ENCODE measurements around the gene CYP3A4. TPM values are rescaled to one million over a fixed set of nuclear protein-coding genes. Genes with fewer than 3 reads are reported as not detected.
"Not testable (repeated sequence)": the region's sequence is repeated elsewhere in the genome, so short reads cannot be mapped to it uniquely, and the experiment has no call there.

CYP3A4 gene
- total and polyA plus RNA-seq, 5 donors, result 0.16 TPM; not detected in 4

DNA sequence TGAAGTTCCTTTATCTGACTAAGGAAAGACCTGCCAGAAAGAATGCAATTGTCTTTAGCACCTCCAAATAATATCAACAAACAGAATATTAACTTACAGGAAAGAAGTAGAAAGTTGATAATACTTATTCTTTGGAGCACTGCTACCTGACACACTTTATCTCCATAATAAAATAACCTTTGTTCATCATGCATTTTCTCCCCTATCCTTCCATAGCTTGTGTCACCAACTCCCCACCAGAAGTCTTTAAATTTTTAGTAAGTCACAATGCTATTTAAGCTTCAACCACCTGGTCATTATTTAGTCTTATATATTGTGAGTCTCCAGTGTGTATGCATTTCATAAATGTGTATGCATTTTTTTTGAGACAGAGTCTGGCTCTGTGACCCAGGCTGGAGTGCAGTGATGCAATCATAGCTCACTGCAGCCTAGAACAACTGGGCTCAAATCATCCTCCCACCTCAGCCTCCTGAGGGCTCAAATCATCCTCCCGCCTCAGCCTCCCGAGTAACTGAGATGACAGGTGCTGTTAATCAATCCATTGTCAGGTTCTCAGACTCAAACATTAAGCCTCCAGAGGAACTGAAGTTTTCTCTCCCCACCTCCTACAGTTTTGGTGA lies 36.5 kb upstream of the CYP3A4 start:
- no peaks in the 10 kb centered on the region for H3K27me3 ChIP-seq (ENCODE audit: control insufficient read depth, insufficient read depth)
- DNase-seq (no peak), ATAC-seq (no peak)
- no peak overlapping the region for H3K4me3 ChIP-seq (ENCODE audit: low read length)
- H3K9me3 ChIP-seq (ENCODE audit: control insufficient read depth, low read length), result no peaks in the 10 kb centered on the region
- no peak overlapping the region for H3K27ac ChIP-seq (ENCODE audit: low read length)
- intact Hi-C loops (cut with DNase I), result no loop called here
- WGBS, result 81% methylated on average over 2 of the region's 2 CpGs
- no peaks in the 10 kb centered on the region for H3K4me1 ChIP-seq (ENCODE audit: control insufficient read depth, insufficient read depth, low read length)

DNA sequence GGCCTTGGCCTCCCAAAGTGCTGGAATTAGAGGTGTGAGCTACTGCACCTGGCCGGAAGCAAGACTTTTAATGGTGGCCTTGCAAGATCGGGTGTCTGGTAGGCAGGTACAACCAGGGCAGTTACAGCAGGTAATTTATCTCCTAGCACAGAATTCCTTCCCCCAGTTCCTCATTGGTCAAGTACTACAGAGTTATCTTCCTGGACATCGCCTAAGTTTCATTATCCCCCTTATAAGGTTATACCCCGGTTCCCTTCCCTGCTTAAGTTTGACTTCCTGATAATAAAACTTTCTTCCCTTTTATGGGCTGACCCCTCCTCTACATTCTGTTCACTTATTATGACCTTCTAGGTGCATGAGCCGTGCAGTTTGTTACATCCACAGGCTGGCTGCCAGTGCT lies 24.8 kb upstream of the CYP3A4 start:
- intact Hi-C loops (cut with DNase I), result no loop called here
- no peak for ATAC-seq
- Histone ChIP-seq H3K4me1 (ENCODE audit: control insufficient read depth, insufficient read depth, low read length) (no peaks in the 10 kb centered on the region), H3K9me3 (ENCODE audit: control insufficient read depth, low read length) (no peaks in the 10 kb centered on the region), H3K4me3 (ENCODE audit: low read length) (no peak overlapping the region), H3K27me3 (ENCODE audit: control insufficient read depth, insufficient read depth) (no peaks in the 10 kb centered on the region), H3K27ac (ENCODE audit: low read length) (no peak overlapping the region)
- 85% methylated on average over 5 of the region's 5 CpGs for whole genome bisulfite sequencing
- no peak for DNase-seq

DNA sequence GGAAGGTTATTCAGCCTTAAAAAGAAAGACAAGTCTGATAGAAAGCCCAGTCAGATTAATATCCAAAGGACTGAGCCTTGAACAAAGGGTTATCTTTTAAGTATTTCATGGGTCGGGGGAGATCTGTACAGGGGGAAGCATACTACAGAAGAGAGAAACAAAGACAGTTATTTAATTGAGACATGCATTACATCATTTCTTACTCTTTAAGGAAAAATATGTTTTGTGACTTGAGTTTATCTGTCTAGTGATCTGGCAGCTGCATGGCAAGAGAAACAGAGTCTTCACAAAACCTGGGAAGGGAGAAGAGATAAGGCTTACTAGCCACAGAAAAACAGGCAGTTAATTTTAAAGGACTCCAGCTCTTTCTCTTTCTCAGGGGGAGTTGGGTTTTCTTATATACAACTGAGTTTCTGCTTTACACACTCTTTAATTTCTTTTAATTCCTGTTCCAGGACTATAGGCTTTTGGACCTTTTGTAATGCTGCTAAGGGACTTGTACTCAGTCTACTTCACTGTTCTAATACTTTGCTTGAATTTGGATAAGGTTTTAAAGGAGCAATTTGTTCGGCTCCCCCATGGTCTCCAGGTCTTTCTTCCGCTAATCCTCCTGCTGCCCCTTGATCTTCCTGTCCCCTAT lies 23.0 kb upstream of the CYP3A4 start:
- 68% methylated on average over 3 of the region's 3 CpGs for WGBS
- intact Hi-C loops (cut with DNase I), result no loop called here
- Histone ChIP-seq H3K27ac (ENCODE audit: low read length) (no peak overlapping the region), H3K27me3 (ENCODE audit: control insufficient read depth, insufficient read depth) (no peaks in the 10 kb centered on the region), H3K4me3 (ENCODE audit: low read length) (no peak overlapping the region), H3K9me3 (ENCODE audit: control insufficient read depth, low read length) (peaks cover 2% of the 10 kb centered on the region), H3K4me1 (ENCODE audit: control insufficient read depth, insufficient read depth, low read length) (no peaks in the 10 kb centered on the region)
- ATAC-seq, result no peak
- no peak for DNase-seq

DNA sequence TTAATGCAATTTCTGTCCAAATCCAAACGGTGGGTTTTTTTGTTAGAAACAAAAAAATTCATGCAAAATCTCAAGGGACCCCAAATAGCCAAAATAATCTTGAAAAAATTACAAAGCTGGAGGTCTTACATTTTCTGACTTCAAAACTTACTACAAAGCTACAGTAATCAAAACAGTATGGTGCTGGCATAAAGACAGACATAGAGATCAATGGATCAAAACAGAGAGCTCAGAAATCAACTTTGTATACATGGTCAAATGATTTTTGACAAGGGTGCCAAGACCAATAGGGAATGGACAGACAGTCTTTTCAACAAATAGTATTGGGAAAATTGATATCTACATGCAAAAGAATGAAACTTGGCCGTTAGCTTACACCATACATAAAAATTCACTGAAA lies 21.7 kb upstream of the CYP3A4 start:
- no peaks in the 10 kb centered on the region for H3K4me1 ChIP-seq (ENCODE audit: control insufficient read depth, insufficient read depth, low read length)
- H3K27ac ChIP-seq (ENCODE audit: low read length), result no peak overlapping the region
- intact Hi-C loops (cut with DNase I), result no loop called here
- no peak overlapping the region for H3K4me3 ChIP-seq (ENCODE audit: low read length)
- no peaks in the 10 kb centered on the region for H3K27me3 ChIP-seq (ENCODE audit: control insufficient read depth, insufficient read depth)
- no peak for DNase-seq
- ATAC-seq, result no peak
- H3K9me3 ChIP-seq (ENCODE audit: control insufficient read depth, low read length), result peaks cover 2% of the 10 kb centered on the region
- WGBS, result 81% methylated on average over 2 of the region's 2 CpGs

DNA sequence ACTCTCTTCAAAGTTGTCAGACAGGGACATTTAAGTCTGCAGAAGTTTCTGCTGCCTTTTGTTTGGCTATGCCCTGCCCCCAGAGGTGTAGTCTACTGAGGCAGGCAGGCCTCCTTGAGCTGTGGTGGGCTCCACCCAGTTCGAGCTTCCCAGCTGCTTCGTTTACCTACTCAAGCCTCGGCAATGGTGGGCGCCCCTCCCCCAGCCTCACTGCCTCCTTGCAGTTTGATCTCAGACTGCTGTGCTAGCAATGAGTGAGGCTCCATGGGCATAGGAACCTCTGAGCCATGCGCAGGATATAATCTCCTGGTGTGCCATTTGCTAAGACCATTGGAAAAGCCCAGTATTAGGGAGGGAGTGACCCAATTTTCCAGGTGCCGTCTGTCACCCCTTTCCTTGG lies 19.1 kb upstream of the CYP3A4 start:
- ATAC-seq; DNase-seq; H3K4me1 ChIP-seq (ENCODE audit: control insufficient read depth, insufficient read depth, low read length); H3K9me3 ChIP-seq (ENCODE audit: control insufficient read depth, low read length); H3K27ac ChIP-seq (ENCODE audit: low read length); H3K4me3 ChIP-seq (ENCODE audit: low read length); H3K27me3 ChIP-seq (ENCODE audit: control insufficient read depth, insufficient read depth); intact Hi-C loops (cut with DNase I): not testable (repeated sequence)
- 88% methylated on average over 6 of the region's 6 CpGs for WGBS

DNA sequence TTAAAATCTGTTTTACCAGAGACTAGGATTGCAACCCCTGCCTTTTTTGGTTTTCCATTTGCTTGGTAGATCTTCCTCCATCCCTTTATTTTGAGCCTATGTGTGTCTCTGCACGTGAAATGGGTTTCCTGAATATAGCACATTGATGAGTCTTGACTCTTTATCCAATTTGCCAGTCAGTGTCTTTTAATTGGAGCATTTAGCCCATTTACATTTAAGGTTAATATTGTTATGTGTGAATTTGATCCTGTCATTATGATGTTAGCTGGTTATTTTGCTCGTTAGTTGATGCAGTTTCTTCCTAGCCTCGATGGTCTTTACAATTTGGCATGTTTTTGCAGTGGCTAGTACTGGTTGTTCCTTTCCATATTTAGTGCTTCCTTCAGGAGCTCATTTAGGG lies 17.4 kb upstream of the CYP3A4 start:
- intact Hi-C loops (cut with DNase I); H3K4me3 ChIP-seq (ENCODE audit: low read length); H3K27ac ChIP-seq (ENCODE audit: low read length); H3K9me3 ChIP-seq (ENCODE audit: control insufficient read depth, low read length); DNase-seq; H3K4me1 ChIP-seq (ENCODE audit: control insufficient read depth, insufficient read depth, low read length); H3K27me3 ChIP-seq (ENCODE audit: control insufficient read depth, insufficient read depth); ATAC-seq: not testable (repeated sequence)
- WGBS, result 59% methylated on average over 2 of the region's 3 CpGs

DNA sequence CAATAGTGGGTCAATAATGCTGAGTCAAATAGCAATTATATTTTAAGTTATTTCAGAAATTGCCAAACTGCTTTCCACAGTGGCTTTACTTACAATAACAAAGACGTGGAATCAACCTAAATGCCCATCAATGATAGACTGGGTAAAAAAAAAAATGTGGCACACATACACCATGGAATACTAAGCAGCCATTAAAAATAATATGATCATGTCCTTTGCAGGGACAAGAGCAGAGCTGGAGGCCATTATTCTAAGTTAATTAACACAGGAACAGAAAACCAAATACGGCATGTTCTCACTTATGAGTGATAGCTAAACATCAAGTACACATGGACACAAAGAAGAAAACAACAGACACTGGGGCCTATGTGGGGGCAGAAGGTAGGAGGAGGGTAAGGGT lies 15.0 kb upstream of the CYP3A4 start:
- ATAC-seq (no peak), DNase-seq (no peak)
- Histone ChIP-seq H3K4me3 (ENCODE audit: low read length) (no peak overlapping the region), H3K27me3 (ENCODE audit: control insufficient read depth, insufficient read depth) (no peaks in the 10 kb centered on the region), H3K9me3 (ENCODE audit: control insufficient read depth, low read length) (peaks cover 2% of the 10 kb centered on the region), H3K27ac (ENCODE audit: low read length) (no peak overlapping the region), H3K4me1 (ENCODE audit: control insufficient read depth, insufficient read depth, low read length) (no peaks in the 10 kb centered on the region)
- 76% methylated on average over 2 of the region's 2 CpGs for WGBS
- intact Hi-C loops (cut with DNase I), result no loop called here

DNA sequence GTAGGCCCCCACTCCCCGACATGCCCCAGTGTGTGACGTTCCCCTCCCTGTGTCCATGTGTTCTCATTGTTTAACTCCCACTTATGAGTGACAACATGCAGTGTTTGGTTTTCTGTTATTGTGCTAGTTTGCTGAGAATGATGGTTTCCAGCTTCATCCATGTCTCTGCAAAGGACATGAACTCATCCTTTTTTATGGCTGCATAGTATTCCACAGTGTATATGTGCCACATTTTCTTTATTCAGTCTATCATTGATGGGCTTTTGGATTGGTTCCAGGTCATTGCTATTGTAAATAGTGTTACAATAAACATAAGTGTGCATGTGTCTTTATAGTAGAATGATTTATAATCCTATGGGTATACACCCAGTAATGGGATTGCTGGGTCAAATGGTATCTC lies 11.9 kb upstream of the CYP3A4 start:
- WGBS, result 46% methylated on average over 2 of the region's 2 CpGs
- ATAC-seq; H3K27me3 ChIP-seq (ENCODE audit: control insufficient read depth, insufficient read depth); H3K4me1 ChIP-seq (ENCODE audit: control insufficient read depth, insufficient read depth, low read length); H3K9me3 ChIP-seq (ENCODE audit: control insufficient read depth, low read length); intact Hi-C loops (cut with DNase I); H3K4me3 ChIP-seq (ENCODE audit: low read length); H3K27ac ChIP-seq (ENCODE audit: low read length); DNase-seq: not testable (repeated sequence)

DNA sequence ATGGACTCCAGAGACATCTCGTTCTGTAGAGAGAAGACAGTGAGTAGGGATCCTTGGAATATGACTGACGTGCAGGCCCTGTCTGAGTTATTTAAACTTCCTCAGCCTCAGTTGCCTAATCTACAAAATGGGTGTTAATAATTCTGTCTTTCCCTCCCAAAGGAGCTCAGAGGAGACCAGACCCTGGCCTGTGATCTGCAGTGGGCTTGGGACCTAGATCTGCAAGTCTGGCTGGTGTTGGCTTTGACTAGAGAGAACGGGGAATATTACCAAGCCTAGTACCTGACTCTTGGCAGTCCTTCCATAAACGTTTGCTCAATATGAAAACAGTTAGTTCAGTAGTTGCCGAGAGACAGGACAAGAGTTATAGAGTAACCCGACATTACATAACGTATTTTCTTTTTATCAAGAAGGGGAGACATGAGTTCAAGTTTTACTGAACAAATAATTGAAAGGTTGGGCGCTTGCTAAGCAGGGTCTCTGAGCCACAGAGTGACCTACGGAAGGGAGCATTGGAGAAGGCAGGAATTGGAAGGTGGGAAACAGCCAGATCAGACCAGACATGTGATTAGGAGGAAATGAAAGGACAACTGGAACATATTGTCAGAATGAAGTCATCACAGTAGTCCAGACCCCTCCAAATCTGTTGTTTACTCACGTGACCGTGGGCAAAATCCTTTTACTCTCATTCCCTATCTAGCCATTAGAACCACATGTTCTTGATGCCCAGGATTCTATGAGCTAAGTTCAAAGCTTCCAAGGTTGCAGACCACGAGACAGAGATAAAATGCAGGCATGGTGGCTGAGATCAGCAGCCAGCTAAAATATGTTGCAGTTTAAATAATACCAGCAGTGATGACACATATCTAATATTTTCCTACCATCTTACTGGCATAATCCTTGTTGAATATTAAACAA lies 10.9 kb upstream of the CYP3A4 start:
- intact Hi-C loops (cut with DNase I), result no loop called here
- no peaks in the 10 kb centered on the region for H3K4me1 ChIP-seq (ENCODE audit: control insufficient read depth, insufficient read depth, low read length)
- ATAC-seq (no peak), DNase-seq (no peak)
- H3K4me3 ChIP-seq (ENCODE audit: low read length), result no peak overlapping the region
- WGBS, result 66% methylated on average over 12 of the region's 12 CpGs
- no peaks in the 10 kb centered on the region for H3K9me3 ChIP-seq (ENCODE audit: control insufficient read depth, low read length)
- H3K27me3 ChIP-seq (ENCODE audit: control insufficient read depth, insufficient read depth), result no peaks in the 10 kb centered on the region
- H3K27ac ChIP-seq (ENCODE audit: low read length), result no peak overlapping the region

DNA sequence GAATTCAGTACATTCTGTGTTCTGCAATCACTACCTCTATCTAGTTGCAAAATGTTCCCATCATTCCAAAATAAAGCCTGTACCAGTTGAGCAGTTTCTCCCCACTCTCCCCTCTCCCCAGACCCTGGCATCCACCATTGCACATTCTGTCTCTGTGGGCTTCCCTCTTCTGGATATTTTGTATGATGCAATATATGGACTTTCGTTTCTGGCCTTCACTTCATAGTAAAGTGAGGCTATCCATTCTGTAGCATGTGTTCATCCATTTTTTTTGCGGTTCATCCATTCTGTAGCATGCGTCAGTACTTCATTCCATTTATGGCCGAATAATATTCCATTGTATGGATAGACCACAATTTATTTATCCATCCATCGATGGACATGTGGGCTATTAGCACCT lies 9.5 kb upstream of the CYP3A4 start:
- WGBS, result 91% methylated on average over 5 of the region's 5 CpGs
- ATAC-seq (no peak), DNase-seq (no peak)
- Histone ChIP-seq H3K9me3 (ENCODE audit: control insufficient read depth, low read length) (no peaks in the 10 kb centered on the region), H3K27ac (ENCODE audit: low read length) (no peak overlapping the region), H3K4me3 (ENCODE audit: low read length) (no peak overlapping the region), H3K27me3 (ENCODE audit: control insufficient read depth, insufficient read depth) (no peaks in the 10 kb centered on the region), H3K4me1 (ENCODE audit: control insufficient read depth, insufficient read depth, low read length) (no peaks in the 10 kb centered on the region)
- intact Hi-C loops (cut with DNase I), result no loop called here

DNA sequence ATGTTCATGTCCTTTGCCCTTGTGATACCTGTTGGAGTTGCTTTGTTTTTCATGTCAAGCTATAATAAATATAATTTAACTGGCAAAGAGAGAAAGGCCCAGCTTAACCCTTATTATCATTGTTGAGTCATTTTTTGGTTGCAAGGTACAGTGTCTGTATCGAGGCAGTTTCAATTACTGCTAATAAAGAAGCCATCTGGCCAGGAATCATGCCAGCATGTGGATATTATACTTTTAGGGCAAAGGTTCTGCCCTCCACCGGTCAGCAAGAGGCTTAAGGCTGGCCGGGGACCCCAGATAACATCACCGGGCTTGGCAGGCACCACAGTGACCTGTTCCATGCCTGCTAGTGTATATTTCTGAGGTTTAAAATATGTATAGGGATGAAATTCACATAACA lies 9.0 kb upstream of the CYP3A4 start:
- intact Hi-C loops (cut with DNase I), result no loop called here
- no peaks in the 10 kb centered on the region for H3K4me1 ChIP-seq (ENCODE audit: control insufficient read depth, insufficient read depth, low read length)

More for the DNA sequence above, 9.0 kb upstream of the CYP3A4 start:
- ATAC-seq (no peak), DNase-seq (no peak)
- H3K27me3 ChIP-seq (ENCODE audit: control insufficient read depth, insufficient read depth), result no peaks in the 10 kb centered on the region
- H3K4me3 ChIP-seq (ENCODE audit: low read length), result no peak overlapping the region
- H3K9me3 ChIP-seq (ENCODE audit: control insufficient read depth, low read length), result no peaks in the 10 kb centered on the region
- no peak overlapping the region for H3K27ac ChIP-seq (ENCODE audit: low read length)
- WGBS, result 64% methylated on average over 4 of the region's 4 CpGs

All from right cardiac atrium (tissue), 5 donors.